Coronary artery (tissue), 2 donors: ENCODE results near the gene RNPEPL1.
A peak's percentile ranks its signal among the peaks of the same experiment; 100 is the strongest.

ENCODE experiments used
- DNase-seq: peaks from one replicate; pipeline ENCODE4 v3.0.0-alpha.2; 2017; ENCODE audit warnings: low spot score
- H3K27ac ChIP-seq, 2 donors: fragments of 200-600 bp; sonication (generic); one replicate each; pipeline ENCODE4 v1.5.1; 2016 to 2019
- H3K4me3 ChIP-seq: fragments of 200-600 bp; sonication (generic); 2 replicates; pipeline ENCODE4 v1.5.1; 2016; ENCODE audit warnings: mild to moderate bottlenecking, moderate library complexity
- TF ChIP-seq, protein P1 (sequence below): fragments of 200-600 bp; sonication (generic); IDR thresholded peaks from one replicate; pipeline ENCODE4 v1.5.1; 2019; ENCODE audit warnings: antibody characterized with exemption

RNPEPL1 gene

DNA sequence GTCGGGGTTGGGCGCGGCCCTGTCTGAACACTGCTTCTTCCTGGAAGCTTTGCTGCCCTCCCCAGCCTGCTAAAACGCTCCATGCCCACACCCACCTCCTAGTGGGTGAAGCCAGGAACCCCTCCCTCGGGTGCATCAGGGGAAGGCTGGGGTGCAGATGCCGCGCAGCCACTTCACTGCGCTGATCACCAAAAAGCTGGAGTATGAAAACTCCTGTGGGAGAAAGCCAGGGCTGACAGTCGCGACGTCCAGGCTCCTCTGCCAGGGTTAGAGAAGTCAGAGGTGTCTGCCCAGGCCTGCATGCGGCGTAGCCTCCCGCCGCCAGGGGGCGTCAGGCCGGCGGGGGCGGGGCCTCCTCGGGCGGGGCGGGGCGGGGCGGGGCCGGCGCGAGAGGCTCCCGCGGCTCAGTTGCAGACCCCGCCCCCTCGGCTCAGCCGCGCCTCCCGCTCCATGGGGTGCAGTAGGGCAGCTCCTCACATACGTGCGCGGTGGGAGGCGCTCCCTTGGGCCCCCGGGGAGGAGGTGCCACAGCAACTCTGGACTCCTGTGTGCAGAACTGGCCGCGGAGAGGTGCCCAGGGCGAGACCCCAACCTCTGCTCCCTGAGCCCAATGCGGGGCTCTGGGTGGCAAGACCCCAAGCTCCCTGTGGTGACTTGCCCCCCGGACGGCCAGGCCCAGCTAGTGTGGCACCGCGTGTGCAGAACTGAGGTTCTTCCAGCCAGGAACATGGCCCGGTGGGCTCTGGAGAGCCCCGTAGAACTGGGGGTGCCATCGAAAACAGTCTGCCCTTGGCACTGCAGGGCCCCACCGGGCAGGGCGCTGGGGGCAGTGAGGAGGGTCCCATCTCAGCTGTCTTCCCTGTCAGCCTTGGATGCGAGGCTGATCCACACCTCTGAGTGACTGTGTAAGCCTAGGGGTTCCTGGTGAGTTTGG is 1.8 kb upstream of the RNPEPL1 start:
- DNase-seq: peak; percentile 95
- Histone ChIP-seq H3K27ac (peak overlapping the region; percentile 92 to 99), H3K4me3 (peak overlapping the region; percentile 79)
- TF ChIP-seq, protein P1, sequence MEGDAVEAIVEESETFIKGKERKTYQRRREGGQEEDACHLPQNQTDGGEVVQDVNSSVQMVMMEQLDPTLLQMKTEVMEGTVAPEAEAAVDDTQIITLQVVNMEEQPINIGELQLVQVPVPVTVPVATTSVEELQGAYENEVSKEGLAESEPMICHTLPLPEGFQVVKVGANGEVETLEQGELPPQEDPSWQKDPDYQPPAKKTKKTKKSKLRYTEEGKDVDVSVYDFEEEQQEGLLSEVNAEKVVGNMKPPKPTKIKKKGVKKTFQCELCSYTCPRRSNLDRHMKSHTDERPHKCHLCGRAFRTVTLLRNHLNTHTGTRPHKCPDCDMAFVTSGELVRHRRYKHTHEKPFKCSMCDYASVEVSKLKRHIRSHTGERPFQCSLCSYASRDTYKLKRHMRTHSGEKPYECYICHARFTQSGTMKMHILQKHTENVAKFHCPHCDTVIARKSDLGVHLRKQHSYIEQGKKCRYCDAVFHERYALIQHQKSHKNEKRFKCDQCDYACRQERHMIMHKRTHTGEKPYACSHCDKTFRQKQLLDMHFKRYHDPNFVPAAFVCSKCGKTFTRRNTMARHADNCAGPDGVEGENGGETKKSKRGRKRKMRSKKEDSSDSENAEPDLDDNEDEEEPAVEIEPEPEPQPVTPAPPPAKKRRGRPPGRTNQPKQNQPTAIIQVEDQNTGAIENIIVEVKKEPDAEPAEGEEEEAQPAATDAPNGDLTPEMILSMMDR: peak; percentile 95

DNA sequence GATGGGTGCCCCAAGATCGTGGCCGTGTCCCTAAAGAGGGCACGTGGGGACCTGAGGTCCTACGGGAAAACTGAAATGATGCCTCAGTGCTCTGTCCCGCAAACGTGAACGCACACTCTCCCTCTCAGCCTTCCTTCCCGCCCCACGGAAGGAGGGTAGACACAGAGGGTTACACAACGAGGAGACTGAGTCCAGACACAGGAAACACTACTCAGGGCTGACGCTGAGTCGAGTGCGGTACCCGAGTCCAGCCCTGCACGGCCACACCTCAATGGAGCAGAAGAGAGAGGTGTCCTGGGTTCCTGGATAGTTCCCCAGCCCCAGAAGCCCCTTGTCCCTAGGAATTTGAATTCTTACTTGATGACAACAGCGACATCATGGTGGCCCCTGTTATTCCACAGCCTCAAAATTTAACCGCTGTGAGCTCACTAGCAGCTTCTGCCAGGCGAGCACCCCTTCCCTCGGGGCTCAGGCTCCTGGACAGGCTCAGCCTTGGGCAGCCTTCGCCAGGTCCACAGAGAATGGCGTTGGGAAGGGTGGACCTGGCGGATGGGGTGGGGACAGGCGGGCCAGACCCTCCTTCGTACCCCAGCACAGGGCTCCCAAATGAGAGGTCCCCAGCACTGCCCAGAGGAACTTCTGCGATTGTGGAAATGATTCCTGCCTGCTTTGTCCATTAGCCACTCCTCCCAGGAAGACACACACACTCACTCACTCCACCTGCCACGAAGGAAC is 980 bp upstream of the RNPEPL1 start:
- Histone ChIP-seq H3K27ac (peak overlapping the region; percentile 92 to 99), H3K4me3 (peak overlapping the region; percentile 79)
- DNase-seq: no peak
- TF ChIP-seq, protein P1: no peak

GRCh38 chr2:240568678-240569522 is 616 bp downstream of the RNPEPL1 start:
- TF ChIP-seq, protein P1: no peak
- DNase-seq: no peak
- H3K27ac ChIP-seq: peak overlapping the region in 1 of 2 donors; percentile 99
- H3K4me3 ChIP-seq: peak overlapping the region; percentile 79

DNA sequence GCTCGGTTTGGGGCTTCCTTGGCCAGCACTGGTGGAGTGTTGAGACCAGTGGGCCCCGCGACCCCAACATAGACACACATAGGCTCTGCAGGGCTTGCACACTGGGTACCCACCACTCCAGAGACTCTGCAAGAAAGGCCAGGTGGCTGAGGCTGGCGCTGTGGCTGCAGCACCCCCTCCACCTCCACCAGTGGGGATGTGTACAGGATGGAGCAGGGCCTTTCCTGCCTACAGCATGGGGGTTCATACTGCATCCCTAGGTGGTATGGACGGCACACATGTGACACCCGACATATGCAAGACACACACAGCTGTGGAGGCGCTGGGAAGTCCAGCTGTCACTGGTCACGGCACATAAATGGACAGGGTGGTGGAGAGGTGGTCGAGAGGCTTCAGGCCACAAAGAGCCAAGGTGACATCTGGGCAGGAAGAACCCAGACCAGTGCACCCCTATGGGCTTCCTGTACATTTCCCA is 1.3 kb downstream of the RNPEPL1 start:
- no peak for DNase-seq
- H3K27ac ChIP-seq: peak overlapping the region in 1 of 2 donors; percentile 99
- TF ChIP-seq, protein P1: no peak

GRCh38 chr2:240569998-240570530 is 1.8 kb downstream of the RNPEPL1 start:
- peak overlapping the region; percentile 79 for H3K4me3 ChIP-seq
- H3K27ac ChIP-seq: peak overlapping the region in 1 of 2 donors; percentile 99
- TF ChIP-seq, protein P1: no peak
- DNase-seq: no peak

More for the DNA sequence above, 1.3 kb downstream of the RNPEPL1 start:
- H3K4me3 ChIP-seq: peak overlapping the region; percentile 79
